Ectodermal cell (in vitro differentiated cells): ENCODE measurements around the gene ZNF773.
"Not testable (repeated sequence)": the region's sequence is repeated elsewhere in the genome, so short reads cannot be mapped to it uniquely, and the experiment has no call there.

Source experiments
- H3K27ac ChIP-seq: 2 replicates; pipeline ENCODE4 v1.7.0; 2013; ENCODE audit warnings: mild to moderate bottlenecking, low read depth, low read length; ENCODE audit not compliant: insufficient read depth, poor library complexity, severe bottlenecking
- H3K27me3 ChIP-seq: 2 replicates; pipeline ENCODE4 v1.7.0; 2013; ENCODE audit warnings: mild to moderate bottlenecking, low read length; ENCODE audit not compliant: insufficient read depth, control insufficient read depth, poor library complexity, severe bottlenecking
- H3K36me3 ChIP-seq: one replicate; pipeline ENCODE4 v1.7.0; 2013; ENCODE audit warnings: low read length; ENCODE audit not compliant: control insufficient read depth, insufficient read depth
- H3K4me1 ChIP-seq: one replicate; pipeline ENCODE4 v1.7.0; 2013; ENCODE audit warnings: low read length; ENCODE audit not compliant: control insufficient read depth, insufficient read depth
- H3K4me3 ChIP-seq: 2 replicates; pipeline ENCODE4 v1.7.0; 2013; ENCODE audit warnings: low read depth, low read length, control low read depth; ENCODE audit not compliant: insufficient read depth
- H3K9me3 ChIP-seq: 2 replicates; pipeline ENCODE4 v1.7.0; 2013; ENCODE audit warnings: mild to moderate bottlenecking, low read length, moderate library complexity; ENCODE audit not compliant: control insufficient read depth
- WGBS, 2 experiments: methylation state at CpG; one replicate each; pipeline ENCODE4 v1.1.7; 2013; ENCODE audit warnings: missing lambda C conversion rate in 2 of 2; 5-methylcytosine and 5-hydroxymethylcytosine counted together

The ZNF773 gene

GRCh38 chr19:57500400-57500799 is 662 bp downstream of the ZNF773 start:
- not testable (repeated sequence) for H3K36me3 ChIP-seq, H3K9me3 ChIP-seq, H3K27me3 ChIP-seq, H3K27ac ChIP-seq, H3K4me1 ChIP-seq
- H3K4me3 ChIP-seq, result peak overlapping the region; percentile 71
- WGBS, 2 experiments, result 68 to 77% methylated on average over 1 of the region's 4 CpGs

GRCh38 chr19:57506163-57506562 is 6.4 kb downstream of the ZNF773 start:
- Histone ChIP-seq H3K27ac (no peak overlapping the region), H3K4me3 (no peak overlapping the region), H3K27me3 (no peaks in the 10 kb centered on the region), H3K4me1 (no peaks in the 10 kb centered on the region), H3K9me3 (no peaks in the 10 kb centered on the region), H3K36me3 (peaks cover 26% of the 10 kb centered on the region)
- 88 to 93% methylated on average over 4 of the region's 4 CpGs for WGBS, 2 experiments

- Histone ChIP-seq H3K27ac (no peak overlapping the region), H3K4me1 (no peaks in the 10 kb centered on the region), H3K36me3 (peaks cover 13% of the 10 kb centered on the region), H3K4me3 (no peak overlapping the region), H3K9me3 (no peaks in the 10 kb centered on the region), H3K27me3 (no peaks in the 10 kb centered on the region)
Measured at GRCh38 chr19:57511484-57511883, 11.7 kb downstream of the ZNF773 start.

GRCh38 chr19:57512845-57513244 is 13.1 kb downstream of the ZNF773 start:
- Histone ChIP-seq H3K4me3 (no peak overlapping the region), H3K36me3 (peaks cover 3% of the 10 kb centered on the region), H3K27ac (no peak overlapping the region), H3K9me3 (no peaks in the 10 kb centered on the region), H3K27me3 (no peaks in the 10 kb centered on the region), H3K4me1 (no peaks in the 10 kb centered on the region)
- 96 to 97% methylated on average over 6 of the region's 6 CpGs for WGBS, 2 experiments

- Histone ChIP-seq H3K4me1 (no peaks in the 10 kb centered on the region), H3K9me3 (no peaks in the 10 kb centered on the region), H3K4me3 (no peak overlapping the region), H3K27me3 (no peaks in the 10 kb centered on the region), H3K36me3 (peaks cover 3% of the 10 kb centered on the region), H3K27ac (no peak overlapping the region)
- 92% methylated on average over 5 of the region's 5 CpGs for WGBS, 2 experiments
Measured at GRCh38 chr19:57515255-57515654, 15.5 kb downstream of the ZNF773 start.

- not testable (repeated sequence) for H3K9me3 ChIP-seq, H3K4me3 ChIP-seq, H3K4me1 ChIP-seq, H3K27me3 ChIP-seq, H3K27ac ChIP-seq, H3K36me3 ChIP-seq
- 88 to 90% methylated on average over 4 of the region's 4 CpGs for WGBS, 2 experiments
Measured at GRCh38 chr19:57518021-57518420, 18.3 kb downstream of the ZNF773 start.

GRCh38 chr19:57527136-57527881 is 27.6 kb downstream of the ZNF773 start, which contains the start of gene ZNF549:
ZNF549 (plus strand) TSS chr19:57527356; CDS start chr19:57527574, 218 bp downstream.
- Histone ChIP-seq H3K9me3 (no peaks in the 10 kb centered on the region), H3K27me3 (no peaks in the 10 kb centered on the region), H3K27ac (no peak within 1 kb of the TSS), H3K4me1 (peaks cover 5% of the 10 kb centered on the region), H3K36me3 (peaks cover 4% of the 10 kb centered on the region), H3K4me3 (peak within 1 kb of the TSS; percentile 74)
- 1% methylated on average over 64 of the region's 64 CpGs for WGBS, 2 experiments

GRCh38 chr19:57537953-57538547 is 38.3 kb downstream of the ZNF773 start:
- Histone ChIP-seq H3K27me3 (no peaks in the 10 kb centered on the region), H3K4me3 (no peak overlapping the region), H3K27ac (no peak overlapping the region), H3K4me1 (no peaks in the 10 kb centered on the region), H3K9me3 (peaks cover 23% of the 10 kb centered on the region), H3K36me3 (peaks cover 78% of the 10 kb centered on the region)
- whole genome bisulfite sequencing, 2 experiments, result 92 to 95% methylated on average over 7 of the region's 7 CpGs

GRCh38 chr19:57546513-57546912 is 46.8 kb downstream of the ZNF773 start:
- 91 to 100% methylated on average over 1 of the region's 1 CpG for WGBS, 2 experiments
- Histone ChIP-seq H3K4me3 (no peak overlapping the region), H3K27ac (no peak overlapping the region), H3K36me3 (peaks cover 80% of the 10 kb centered on the region), H3K9me3 (peaks cover 7% of the 10 kb centered on the region), H3K4me1 (no peaks in the 10 kb centered on the region), H3K27me3 (no peaks in the 10 kb centered on the region)

- peaks cover 4% of the 10 kb centered on the region for H3K9me3 ChIP-seq
- whole genome bisulfite sequencing, 2 experiments, result 95 to 96% methylated on average over 2 of the region's 2 CpGs
- H3K27me3 ChIP-seq, result no peaks in the 10 kb centered on the region
- H3K4me3 ChIP-seq, result no peak overlapping the region
- H3K36me3 ChIP-seq, result peaks cover 68% of the 10 kb centered on the region
- no peak overlapping the region for H3K27ac ChIP-seq
- no peaks in the 10 kb centered on the region for H3K4me1 ChIP-seq
Measured at GRCh38 chr19:57552432-57552831, 52.7 kb downstream of the ZNF773 start.
